Measurements from ENCODE around the gene PMVK.

The PMVK gene

GRCh38 chr1:154891452-154891851, 45.1 kb downstream of the PMVK start:
- peaks cover under 1% of the 10 kb centered on the region for H3K4me1 Mint-ChIP-seq (ENCODE audit: low read depth)
- H3K9me3 Mint-ChIP-seq: no peaks in the 10 kb centered on the region
- H3K4me3 Mint-ChIP-seq: no peak overlapping the region
- no peaks in the 10 kb centered on the region for H3K36me3 Mint-ChIP-seq (ENCODE audit: low read depth)
- no peaks in the 10 kb centered on the region for H3K27me3 Mint-ChIP-seq
- H3K27ac Mint-ChIP-seq: no peak overlapping the region

DNA sequence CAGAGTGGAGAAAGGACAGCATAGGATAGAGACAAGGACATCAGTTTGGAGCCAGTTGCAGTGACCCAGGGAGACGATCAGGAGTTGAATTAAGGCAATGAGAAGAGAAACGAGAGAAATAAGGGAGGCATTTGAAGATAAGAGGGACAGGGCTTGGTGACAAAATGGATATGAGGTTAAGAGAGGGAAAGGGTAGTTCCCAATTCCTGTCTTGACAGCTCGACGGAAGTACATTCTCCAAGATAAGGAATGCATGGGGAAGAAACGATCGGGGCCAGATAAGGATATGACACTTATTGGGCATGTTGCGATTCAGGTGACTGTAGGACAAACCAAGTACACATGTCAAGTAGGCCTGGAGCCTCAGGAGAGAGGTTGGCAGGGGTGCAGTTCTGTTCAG, 47.8 kb downstream of the PMVK start:
- Mint-ChIP-seq H3K4me3 (no peak overlapping the region), H3K36me3 (ENCODE audit: low read depth) (no peaks in the 10 kb centered on the region), H3K4me1 (ENCODE audit: low read depth) (peaks cover 6% of the 10 kb centered on the region), H3K9me3 (no peaks in the 10 kb centered on the region), H3K27me3 (no peaks in the 10 kb centered on the region), H3K27ac (no peak overlapping the region)

- no peak overlapping the region for H3K27ac Mint-ChIP-seq
- no peaks in the 10 kb centered on the region for H3K9me3 Mint-ChIP-seq
- no peaks in the 10 kb centered on the region for H3K36me3 Mint-ChIP-seq (ENCODE audit: low read depth)
- H3K4me3 Mint-ChIP-seq: no peak overlapping the region
- H3K4me1 Mint-ChIP-seq (ENCODE audit: low read depth): peaks cover 6% of the 10 kb centered on the region
- H3K27me3 Mint-ChIP-seq: peaks cover 6% of the 10 kb centered on the region
Measured at GRCh38 chr1:154886281-154887015, 50.1 kb downstream of the PMVK start.

DNA sequence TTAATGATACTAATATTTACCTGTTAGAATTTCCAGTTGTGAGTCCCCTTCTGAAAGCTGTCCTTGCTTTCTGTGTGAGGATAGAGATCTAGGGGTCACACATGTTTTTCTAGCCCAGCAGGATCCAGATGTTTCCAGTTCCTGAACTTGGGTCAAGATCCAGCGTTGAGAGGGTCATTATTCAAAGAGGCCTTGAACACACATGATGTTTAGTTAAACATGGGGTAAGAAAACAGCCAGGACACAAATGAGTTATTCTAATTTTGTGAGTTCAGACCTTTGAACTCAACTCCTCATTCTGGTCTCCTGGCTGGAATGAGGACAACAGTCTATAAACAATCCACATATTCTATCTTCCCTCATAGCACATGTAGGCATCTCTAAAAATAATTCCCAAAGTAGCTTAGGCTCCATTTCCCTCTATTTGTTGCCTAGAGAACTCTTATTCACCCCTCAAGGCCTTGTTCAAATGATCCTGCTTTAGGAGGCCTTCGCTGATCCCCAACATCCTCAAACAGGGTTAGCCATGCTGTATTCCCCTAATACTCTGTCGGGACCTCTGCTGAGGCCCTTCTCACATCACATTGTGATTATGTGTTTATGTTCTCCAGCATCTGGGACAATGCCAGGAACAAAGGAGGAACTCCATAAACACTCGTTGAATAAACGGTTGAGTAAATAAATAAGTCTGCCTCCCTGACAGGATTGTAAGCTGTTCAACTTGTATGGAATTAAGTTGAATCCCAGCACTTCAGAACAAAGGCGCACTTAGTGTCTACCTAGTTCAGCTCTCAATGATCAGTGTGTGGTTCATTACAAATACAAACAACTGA, 51.4 kb downstream of the PMVK start:
- no peaks in the 10 kb centered on the region for H3K9me3 Mint-ChIP-seq
- H3K4me3 Mint-ChIP-seq: no peak overlapping the region
- H3K27ac Mint-ChIP-seq: no peak overlapping the region
- peaks cover 6% of the 10 kb centered on the region for H3K4me1 Mint-ChIP-seq (ENCODE audit: low read depth)
- H3K36me3 Mint-ChIP-seq (ENCODE audit: low read depth): no peaks in the 10 kb centered on the region
- H3K27me3 Mint-ChIP-seq: peaks cover 6% of the 10 kb centered on the region

DNA sequence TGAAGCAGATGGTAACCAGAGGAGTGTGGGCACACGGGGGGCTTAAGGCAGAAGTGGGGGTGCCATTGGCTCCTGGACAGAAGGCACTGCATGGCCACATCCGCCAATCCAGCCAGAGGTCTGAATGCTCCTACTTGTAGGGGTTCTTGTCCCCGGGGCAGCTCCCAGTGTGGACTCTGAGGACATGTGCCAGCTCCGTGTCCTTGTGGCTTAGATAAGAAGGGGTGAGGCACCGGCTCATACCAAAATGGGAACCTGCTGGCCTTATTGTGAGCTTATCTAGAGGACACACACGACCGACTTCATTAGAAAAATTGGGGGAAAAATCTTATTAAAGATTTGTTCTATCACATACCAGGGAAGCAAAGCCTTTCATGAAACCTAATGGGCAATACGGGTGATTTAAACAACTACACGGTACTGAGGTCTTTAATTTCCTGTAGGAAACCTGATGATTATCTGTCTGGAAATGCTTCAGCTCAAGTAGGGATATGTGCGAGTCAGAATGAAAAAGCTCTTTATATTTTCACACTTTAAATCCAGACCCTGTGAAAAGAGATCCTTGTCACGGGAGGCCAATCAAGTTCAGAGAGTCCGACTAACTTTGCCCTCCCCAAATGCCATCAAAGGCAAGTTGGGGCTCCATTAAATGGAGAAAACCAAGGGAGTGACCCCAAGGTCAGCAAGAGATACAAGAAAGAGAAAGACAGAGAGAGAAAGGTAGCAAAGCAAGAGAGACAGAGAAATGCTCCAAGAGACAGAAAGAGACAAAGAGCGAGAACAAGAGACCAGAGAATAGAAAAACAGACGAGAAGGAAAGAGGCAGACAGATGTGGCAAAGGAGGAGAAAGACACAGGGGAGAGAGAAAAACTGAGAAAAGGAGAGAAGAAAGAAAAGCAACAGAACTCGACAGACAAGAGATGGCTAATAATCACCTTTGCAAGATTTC, 52.3 kb downstream of the PMVK start:
- no peak overlapping the region for H3K27ac Mint-ChIP-seq

DNA sequence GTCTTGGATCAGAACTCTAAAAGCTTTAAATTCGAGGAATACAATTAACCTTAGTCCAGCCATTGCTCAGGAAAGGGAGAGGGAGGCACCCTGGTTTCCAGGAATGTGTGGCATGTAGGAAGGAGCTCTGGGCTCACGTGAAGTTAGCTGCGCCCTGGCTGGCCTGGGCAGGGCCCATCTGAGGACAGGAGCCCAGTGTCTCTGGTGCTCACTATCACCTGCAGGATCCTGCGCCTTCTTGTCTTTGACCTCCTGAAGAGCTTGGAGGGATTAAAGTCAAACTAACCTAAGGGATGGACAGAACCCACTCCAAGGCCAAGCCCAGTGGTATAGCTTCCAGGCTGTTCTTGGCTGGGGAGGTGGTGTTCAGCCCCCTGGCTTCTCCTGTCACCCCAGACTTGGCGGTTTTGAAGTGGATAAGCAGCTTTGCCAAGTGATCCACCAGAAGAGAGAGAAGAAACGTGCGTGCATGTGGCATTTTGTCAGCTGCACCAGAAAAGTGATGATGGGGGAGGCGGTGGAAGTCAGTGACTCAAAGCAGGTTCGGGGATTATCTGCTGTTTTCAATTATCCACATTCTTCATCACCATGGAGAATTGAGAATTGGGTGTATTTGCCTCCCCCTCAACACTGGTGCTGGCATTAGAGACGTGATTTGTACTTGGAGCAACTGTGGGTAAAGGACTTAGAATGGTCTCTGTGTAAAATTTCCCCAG, 54.5 kb downstream of the PMVK start:
- Mint-ChIP-seq H3K9me3 (no peaks in the 10 kb centered on the region), H3K4me3 (no peak overlapping the region), H3K27me3 (peaks cover 6% of the 10 kb centered on the region), H3K4me1 (ENCODE audit: low read depth) (peaks cover 6% of the 10 kb centered on the region), H3K27ac (no peak overlapping the region), H3K36me3 (ENCODE audit: low read depth) (no peaks in the 10 kb centered on the region)

More for the DNA sequence above, 52.3 kb downstream of the PMVK start:
- peaks cover 6% of the 10 kb centered on the region for H3K27me3 Mint-ChIP-seq
- H3K4me1 Mint-ChIP-seq (ENCODE audit: low read depth): peaks cover 6% of the 10 kb centered on the region
- H3K4me3 Mint-ChIP-seq: no peak overlapping the region
- H3K9me3 Mint-ChIP-seq: no peaks in the 10 kb centered on the region
- H3K36me3 Mint-ChIP-seq (ENCODE audit: low read depth): no peaks in the 10 kb centered on the region

DNA sequence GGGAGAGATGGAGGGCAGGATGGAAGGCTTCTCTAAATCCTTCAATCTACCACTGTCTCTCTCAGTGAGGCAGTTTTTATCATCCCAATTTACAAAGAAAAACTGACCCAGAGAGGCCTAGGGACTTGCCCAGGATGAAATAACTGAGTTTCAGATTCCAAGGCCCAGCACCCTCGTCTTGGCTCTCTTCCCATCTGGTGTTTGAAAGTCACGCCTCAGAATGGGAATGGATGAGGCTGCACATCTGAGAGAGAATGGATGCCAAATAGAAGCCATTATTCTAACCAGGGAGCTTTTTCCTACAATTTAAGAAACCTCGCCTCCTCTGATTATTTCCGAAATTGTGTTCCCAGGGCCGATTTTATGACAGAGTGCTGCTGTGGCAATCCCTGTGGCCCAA, 55.8 kb downstream of the PMVK start:
- no peaks in the 10 kb centered on the region for H3K4me1 Mint-ChIP-seq (ENCODE audit: low read depth)
- H3K4me3 Mint-ChIP-seq: no peak overlapping the region
- H3K36me3 Mint-ChIP-seq (ENCODE audit: low read depth): no peaks in the 10 kb centered on the region
- H3K27ac Mint-ChIP-seq: no peak overlapping the region
- peaks cover 13% of the 10 kb centered on the region for H3K27me3 Mint-ChIP-seq
- H3K9me3 Mint-ChIP-seq: no peaks in the 10 kb centered on the region

- Mint-ChIP-seq H3K4me1 (ENCODE audit: low read depth) (peaks cover 6% of the 10 kb centered on the region), H3K4me3 (no peak overlapping the region), H3K27me3 (peaks cover 17% of the 10 kb centered on the region), H3K9me3 (no peaks in the 10 kb centered on the region), H3K27ac (no peak overlapping the region), H3K36me3 (ENCODE audit: low read depth) (no peaks in the 10 kb centered on the region)
Measured at GRCh38 chr1:154879038-154879421, 57.5 kb downstream of the PMVK start.

DNA sequence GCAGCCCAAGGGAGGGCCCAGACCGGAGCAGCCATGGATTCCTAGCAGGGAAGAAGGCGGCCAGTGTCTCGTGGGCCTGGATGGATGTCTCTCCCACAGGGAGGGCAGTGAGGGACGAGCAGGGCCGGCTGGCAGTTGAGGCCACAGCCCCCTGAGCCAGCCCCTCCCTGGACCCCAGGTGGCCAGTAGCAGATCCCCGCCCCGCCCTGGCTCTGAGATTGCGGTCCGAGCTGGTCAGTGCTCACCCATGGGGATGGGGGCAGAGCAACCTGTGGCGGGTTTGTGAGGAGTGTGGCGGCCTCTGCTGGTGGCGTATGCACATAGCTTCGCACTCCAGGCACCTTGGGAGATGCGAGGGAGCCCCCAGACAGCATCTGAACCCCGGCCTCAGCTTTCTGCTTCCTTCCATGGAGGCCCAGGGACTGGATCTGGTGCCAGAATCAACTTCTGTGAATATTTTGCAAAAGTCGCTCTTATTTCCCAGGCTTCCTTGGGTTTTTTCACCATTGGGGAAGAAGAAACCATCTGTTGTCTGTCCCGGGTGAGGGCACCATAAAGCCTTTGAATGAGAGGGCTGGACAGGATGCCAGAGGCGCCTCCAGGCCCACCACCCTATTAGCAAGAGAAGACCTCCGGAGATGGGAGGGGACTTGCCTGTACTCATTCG, 58.0 kb downstream of the PMVK start:
- Mint-ChIP-seq H3K27ac (no peak overlapping the region), H3K27me3 (peaks cover 17% of the 10 kb centered on the region), H3K9me3 (no peaks in the 10 kb centered on the region), H3K4me1 (ENCODE audit: low read depth) (peaks cover 11% of the 10 kb centered on the region), H3K36me3 (ENCODE audit: low read depth) (no peaks in the 10 kb centered on the region), H3K4me3 (no peak overlapping the region)

DNA sequence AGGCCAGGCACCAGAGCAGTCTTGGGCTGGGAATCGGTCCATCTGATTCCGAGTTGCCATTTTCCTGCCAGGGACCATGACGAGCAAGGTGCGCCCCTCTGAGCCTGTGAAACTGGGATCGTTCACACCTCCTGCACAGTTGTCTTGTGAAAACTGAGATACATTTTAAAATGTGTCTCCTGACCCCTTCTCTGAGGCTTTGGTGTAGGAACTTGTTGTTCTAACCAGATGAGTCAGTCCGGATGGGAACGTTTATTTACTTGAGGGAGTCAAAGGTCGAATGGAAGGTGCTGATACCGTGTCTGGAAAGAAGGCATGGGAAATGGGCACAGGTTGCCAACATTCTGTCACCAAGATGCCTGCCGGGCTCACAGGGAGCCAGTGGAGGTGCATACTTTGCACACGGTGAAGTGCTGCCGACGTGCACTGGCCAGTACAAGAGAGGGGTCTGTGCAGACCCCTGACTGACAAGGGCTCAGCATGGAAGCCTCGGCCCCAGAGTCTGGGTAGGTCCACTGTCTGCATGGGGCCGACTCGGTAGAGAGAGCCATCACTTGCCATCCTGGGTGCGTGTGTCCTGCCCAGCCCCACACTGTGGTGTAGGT, 59.0 kb downstream of the PMVK start:
- Mint-ChIP-seq H3K4me3 (no peak overlapping the region), H3K27me3 (peaks cover 17% of the 10 kb centered on the region)

GRCh38 chr1:154876842-154877369, 59.6 kb downstream of the PMVK start:
- Mint-ChIP-seq H3K27ac (no peak overlapping the region), H3K27me3 (peaks cover 15% of the 10 kb centered on the region), H3K4me3 (no peak overlapping the region), H3K36me3 (ENCODE audit: low read depth) (no peaks in the 10 kb centered on the region), H3K4me1 (ENCODE audit: low read depth) (peaks cover 18% of the 10 kb centered on the region), H3K9me3 (no peaks in the 10 kb centered on the region)

More for the DNA sequence above, 59.0 kb downstream of the PMVK start:
- Mint-ChIP-seq H3K36me3 (ENCODE audit: low read depth) (no peaks in the 10 kb centered on the region), H3K4me1 (ENCODE audit: low read depth) (peaks cover 18% of the 10 kb centered on the region), H3K9me3 (no peaks in the 10 kb centered on the region), H3K27ac (no peak overlapping the region)

Measured in stimulated activated naive CD8-positive, alpha-beta T cell treated with anti-CD3 and anti-CD28 coated beads, Interleukin-15, Interleukin-2, amounts not matched to agents 100 ng/mL and 50 ng/mL, for 24 hours (primary cell).